GM12891 (cell line): Measurements from ENCODE around the gene SIM1.

Experiments
- POLR2A ChIP-seq: IDR thresholded peaks from 2 replicates; pipeline ENCODE4 v1.6.1; 2011; ENCODE audit warnings: low read depth, low read length, control low read depth
- POLR2AphosphoS5 ChIP-seq: IDR thresholded peaks from 2 replicates; pipeline ENCODE4 v1.6.1; 2011; ENCODE audit warnings: low read depth, low read length, control low read depth
- SPI1 ChIP-seq: IDR thresholded peaks from 2 replicates; pipeline ENCODE4 v1.6.1; 2011; ENCODE audit warnings: low read depth, low read length, control low read depth
- TAF1 ChIP-seq: IDR thresholded peaks from 2 replicates; pipeline ENCODE4 v1.6.1; 2011; ENCODE audit warnings: low read depth, low read length, control low read depth

GRCh38 chr6:100404051-100404450, 60.7 kb downstream of the SIM1 start:
- TF ChIP-seq POLR2AphosphoS5: no peak
- TF ChIP-seq POLR2A: no peak
- no peak for TF ChIP-seq SPI1
- no peak for TF ChIP-seq TAF1
